CD4-positive, alpha-beta T cell (primary cell): ENCODE data around the gene PDGFA. TPM values are rescaled to one million over a fixed set of nuclear protein-coding genes. Genes with fewer than 3 reads are reported as not detected.
A peak's percentile ranks its signal among the peaks of the same experiment; 100 is the strongest.

Experiments
- ATAC-seq: fragments of 200-7000 bp; cut with Tn5 transposase; one replicate; pipeline ENCODE4 v1.10.0; 2022; ENCODE audit warnings: mild to moderate bottlenecking; ENCODE audit not compliant: poor library complexity
- CTCF ChIA-PET: fragments of 350-600 bp; sonication (Branson Sonifier 250); formaldehyde crosslinking; loops from one replicate; lab custom pipeline; 2021; ENCODE audit warnings: antibody characterized with exemption, inconsistent platforms; lab: Charles Lee
- POLR2A ChIA-PET: fragments of 350-600 bp; sonication (Branson Sonifier 250); formaldehyde crosslinking; loops from one replicate; lab custom pipeline; 2021; ENCODE audit warnings: antibody characterized with exemption, inconsistent platforms; lab: Charles Lee
- DNase-seq, 14 experiments: peaks; one replicate each; pipeline ENCODE4 v3.0.0-alpha.2; 2013 to 2020; ENCODE audit warnings: mixed read lengths in 2 of 14
- H3K27ac ChIP-seq, 2 donors: one replicate each; pipeline versions ENCODE4 v1.5.1 to v1.7.0; 2013; ENCODE audit warnings: low read length in 2 of 2, low read depth in 1 of 2, mild to moderate bottlenecking in 1 of 2
- H3K27me3 ChIP-seq, 2 experiments: 1 replicate in 1 of 2; 2 replicates in 1 of 2; pipeline versions ENCODE4 v1.6.1 to v1.7.0; 2013; ENCODE audit warnings: low read length in 2 of 2, control low read depth in 1 of 2, mild to moderate bottlenecking in 1 of 2, moderate library complexity in 1 of 2; ENCODE audit not compliant: insufficient read depth in 2 of 2, control insufficient read depth in 1 of 2
- H3K36me3 ChIP-seq: one replicate; pipeline ENCODE4 v1.6.1; 2013; ENCODE audit warnings: low read length, control low read depth; ENCODE audit not compliant: insufficient read depth
- H3K4me1 ChIP-seq: one replicate; pipeline ENCODE4 v1.6.1; 2013; ENCODE audit warnings: low read length, control low read depth; ENCODE audit not compliant: insufficient read depth
- H3K4me3 ChIP-seq: one replicate; pipeline ENCODE4 v1.5.1; 2013; ENCODE audit warnings: mild to moderate bottlenecking, low read length, moderate library complexity
- H3K9me3 ChIP-seq, 2 experiments: 1 replicate in 1 of 2; 2 replicates in 1 of 2; pipeline versions ENCODE4 v1.6.1 to v1.7.0; 2013; ENCODE audit warnings: low read length in 2 of 2, mild to moderate bottlenecking in 2 of 2, control low read depth in 1 of 2, moderate library complexity in 1 of 2; ENCODE audit not compliant: control insufficient read depth in 1 of 2, insufficient read depth in 1 of 2
- H3K27ac Mint-ChIP-seq: one replicate; pipeline ENCODE4 v1.8.0; 2020; ENCODE audit warnings: mixed read lengths
- H3K27me3 Mint-ChIP-seq: one replicate; pipeline ENCODE4 v1.8.0; 2021; ENCODE audit warnings: mixed read lengths
- H3K36me3 Mint-ChIP-seq: one replicate; pipeline ENCODE4 v1.8.0; 2021; ENCODE audit warnings: low read depth, mixed read lengths
- H3K4me1 Mint-ChIP-seq: one replicate; pipeline ENCODE4 v1.8.0; 2021; ENCODE audit warnings: low read depth, mixed read lengths
- H3K4me3 Mint-ChIP-seq: one replicate; pipeline ENCODE4 v1.8.0; 2020; ENCODE audit warnings: mild to moderate bottlenecking, mixed read lengths
- H3K9me3 Mint-ChIP-seq: one replicate; pipeline ENCODE4 v1.8.0; 2020; ENCODE audit warnings: mixed read lengths
- CTCF ChIP-seq: fragments of 200-600 bp; IDR thresholded peaks from one replicate; pipeline ENCODE4 v1.8.0; 2022; ENCODE audit warnings: antibody characterized with exemption, mild to moderate bottlenecking
- intact Hi-C, 2 experiments: fragments of 100-400 bp; cut with DNase I in 1 of 2; cut with micrococcal nuclease in 1 of 2; formaldehyde crosslinking; loops; one replicate each; pipeline versions ENCODE4 v1.15.1 to v1.9.0; 2023 to 2025; cut with DNase I, micrococcal nuclease
- polyA plus RNA-seq, 2 donors: library from polyadenylated mRNA; unstranded; fragments of 120-200 nt; gene quantifications; one replicate each; pipeline ENCODE4 v1.2.1, GENCODE V29; 2013
- total RNA-seq, 174 experiments: library from RNA in 2 of 174; stranded (reverse) in 2 of 174; gene quantifications; one replicate each; pipeline ENCODE4 v1.2.3 and lab custom pipeline; 2021 to 2026

PDGFA gene
- total RNA-seq (under 1 TPM; 0.55 to 0.70 TPM), total RNA-seq (lab: John Stamatoyannopoulos, UW) (0 to 81.3 (median 1.4) reads per million in 172 experiments)
- 0.05 TPM for polyA plus RNA-seq (2013, experiment 1 of 2)
- 0.75 TPM for polyA plus RNA-seq (2013, experiment 2 of 2)

DNA sequence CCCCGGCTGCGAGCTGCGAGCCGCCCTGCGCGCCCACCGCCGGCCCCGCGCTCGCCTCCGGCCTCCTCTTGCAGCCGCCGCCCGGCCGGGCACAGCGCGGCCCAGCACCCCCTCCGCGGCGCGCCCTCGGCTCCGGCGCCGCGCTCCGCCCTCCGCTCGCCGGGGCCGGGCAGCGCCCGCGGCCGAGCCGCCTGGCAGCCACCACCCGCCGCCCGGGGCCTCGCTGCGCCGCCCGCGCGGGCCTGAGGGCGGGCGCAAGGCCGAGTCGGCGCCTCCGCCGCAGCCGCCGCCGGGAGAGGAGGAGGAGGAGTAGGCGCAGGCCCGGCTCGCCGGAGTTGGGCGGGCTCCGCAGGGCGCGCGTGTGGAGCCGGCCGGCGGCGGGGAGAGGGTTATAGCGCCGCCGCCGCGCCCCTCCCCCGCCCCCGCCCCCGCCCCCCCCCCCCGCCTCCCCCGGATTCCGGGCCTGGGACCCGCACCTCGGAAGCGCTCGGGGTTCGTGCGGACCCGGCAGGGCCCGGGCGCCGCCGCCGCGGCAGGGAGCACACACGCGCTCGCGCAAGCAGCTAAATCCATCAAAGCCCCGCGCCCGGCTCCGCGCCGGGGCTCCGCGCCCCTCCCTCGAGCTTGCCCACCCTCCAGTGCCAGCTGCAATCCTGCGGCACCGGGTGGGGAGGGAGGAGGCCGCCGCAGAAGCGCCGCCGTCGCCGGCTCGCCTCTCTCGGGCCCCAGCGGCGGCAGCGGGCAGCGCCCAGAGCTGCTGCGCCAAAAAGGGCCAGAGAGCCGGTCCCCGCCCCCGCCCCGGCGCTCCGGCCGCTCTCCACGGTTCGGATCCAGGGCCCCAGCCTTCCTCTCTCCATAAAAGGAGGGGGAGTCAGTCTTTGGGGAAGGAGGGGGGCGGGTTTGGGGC, at the start of gene PDGFA:
Gene PDGFA, minus strand, starts transcription at position 363 of the 907 bp plus-strand sequence. CDS start 845 bp downstream, outside the sequence.
- TF ChIP-seq CTCF = no peak
- H3K36me3 ChIP-seq = no peaks in the 10 kb centered on the region
- ATAC-seq (no peak), DNase-seq (peak in 3 of 14 experiments; percentile 15 to 44 (median 34))
- H3K27ac ChIP-seq = no peak within 1 kb of the TSS
- peaks cover 42 to 48% of the 10 kb centered on the region in 2 experiments for H3K27me3 ChIP-seq
- Mint-ChIP-seq H3K27me3 (peaks cover 60% of the 10 kb centered on the region), H3K36me3 (no peaks in the 10 kb centered on the region), H3K4me3 (peak within 1 kb of the TSS; percentile 85), H3K4me1 (peaks cover 10% of the 10 kb centered on the region), H3K27ac (no peak within 1 kb of the TSS), H3K9me3 (no peaks in the 10 kb centered on the region)
- peaks cover 0 to 18% of the 10 kb centered on the region in 2 experiments for H3K9me3 ChIP-seq
- ChIA-PET CTCF (no interaction called here), POLR2A (interaction anchor here (1.4 kb wide), 1 partner anchor 157 kb away, joined by 3 read pairs; no protein-coding TSS in a partner anchor)
- peaks cover 41% of the 10 kb centered on the region for H3K4me1 ChIP-seq
- intact Hi-C loops = loop anchor here (5.0 to 10.0 kb wide), 2 partner anchors 118 to 195 kb away; no protein-coding TSS in a partner anchor
- no peak within 1 kb of the TSS for H3K4me3 ChIP-seq

GRCh38 chr7:568031-568951, 48.6 kb upstream of the PDGFA start:
- H3K36me3 Mint-ChIP-seq = no peaks in the 10 kb centered on the region
- TF ChIP-seq CTCF = no peak
- no peaks in the 10 kb centered on the region for H3K4me1 ChIP-seq
- H3K4me1 Mint-ChIP-seq = no peaks in the 10 kb centered on the region
- ChIA-PET POLR2A (no interaction called here), CTCF (no interaction called here)
- no peak overlapping the region for H3K27ac ChIP-seq
- no peaks in the 10 kb centered on the region for H3K27me3 ChIP-seq
- H3K4me3 ChIP-seq = no peak overlapping the region
- H3K27ac Mint-ChIP-seq = no peak overlapping the region
- DNase-seq (no peak), ATAC-seq (no peak)
- H3K4me3 Mint-ChIP-seq = no peak overlapping the region
- intact Hi-C loops = no loop called here
- no peaks in the 10 kb centered on the region for H3K36me3 ChIP-seq
- H3K9me3 ChIP-seq = peaks cover 0 to 18% of the 10 kb centered on the region in 2 experiments
- no peaks in the 10 kb centered on the region for H3K27me3 Mint-ChIP-seq
- no peaks in the 10 kb centered on the region for H3K9me3 Mint-ChIP-seq

- intact Hi-C loops = no loop called here
- H3K27me3 ChIP-seq = no peaks in the 10 kb centered on the region
- no peak for DNase-seq
- H3K9me3 Mint-ChIP-seq = no peaks in the 10 kb centered on the region
- H3K4me1 Mint-ChIP-seq = no peaks in the 10 kb centered on the region
- no peak for TF ChIP-seq CTCF
- no peak overlapping the region for H3K4me3 Mint-ChIP-seq
- H3K4me1 ChIP-seq = no peaks in the 10 kb centered on the region
- H3K4me3 ChIP-seq = no peak overlapping the region
- H3K36me3 Mint-ChIP-seq = no peaks in the 10 kb centered on the region
- H3K27me3 Mint-ChIP-seq = no peaks in the 10 kb centered on the region
- no peaks in the 10 kb centered on the region for H3K36me3 ChIP-seq
- H3K9me3 ChIP-seq = peaks cover 0 to 18% of the 10 kb centered on the region in 2 experiments
- POLR2A ChIA-PET = no interaction called here
- H3K27ac ChIP-seq = no peak overlapping the region
- CTCF ChIA-PET = no interaction called here
- no peak for ATAC-seq
- H3K27ac Mint-ChIP-seq = no peak overlapping the region
Observed at GRCh38 chr7:567305-567883, 47.7 kb upstream of the PDGFA start.
